ENCODE results near the gene FGR. TPM values are rescaled to one million over a fixed set of nuclear protein-coding genes. Genes with fewer than 3 reads are reported as not detected.
A peak's percentile ranks its signal among the peaks of the same experiment; 100 is the strongest.

The FGR gene
- total and polyA plus RNA-seq, 2 of the 13 experiments (the other 11 are each of a cell fraction or from before 2014, with no cell fraction given) = not detected

DNA sequence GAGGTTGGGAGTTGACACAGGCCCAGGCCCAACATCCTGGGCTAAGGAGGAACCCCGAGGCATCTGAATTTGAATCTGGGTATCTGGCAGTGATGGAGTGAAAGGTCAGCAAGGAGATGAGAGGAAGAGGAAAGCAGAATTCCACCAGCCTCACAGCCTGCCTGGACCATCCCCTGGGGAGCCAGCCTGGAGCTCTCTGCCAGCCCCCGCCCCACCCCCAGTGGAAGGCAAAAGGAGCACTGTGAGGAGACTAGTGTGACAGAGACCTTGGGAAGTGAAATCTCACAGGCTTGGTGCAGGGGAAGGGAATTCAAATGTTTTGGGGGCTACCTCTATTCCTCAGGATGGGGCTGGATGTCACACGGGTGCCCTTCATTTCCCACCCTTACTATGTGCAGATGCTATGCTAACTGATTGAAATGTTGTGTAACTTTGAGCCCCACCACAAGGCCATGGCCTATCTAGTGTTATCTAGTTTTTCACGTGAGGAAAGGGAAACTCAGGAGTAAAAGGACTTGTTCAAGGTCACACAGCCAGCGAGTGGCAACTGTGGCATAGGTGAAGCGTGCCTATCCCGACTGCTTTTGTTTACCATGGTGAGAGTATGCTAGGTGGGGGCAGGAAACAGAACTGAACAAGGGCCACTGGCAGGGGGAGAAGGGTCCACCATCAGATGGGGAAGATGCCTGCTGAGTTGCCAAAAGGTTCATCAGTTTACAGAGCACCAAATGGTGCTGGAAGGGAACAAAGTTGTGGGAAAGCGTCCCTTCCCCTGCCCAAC, 60.8 kb downstream of the FGR start (continued):
- TF ChIP-seq THRA (CRISPR knock-in tag; IDR thresholded peaks at IDR 0.05; ENCODE audit: borderline replicate concordance) (peak; percentile 71; the same call in 1 of the 2 replicates), STAG1 (CRISPR knock-in tag; IDR thresholded peaks at IDR 0.05) (0 out of 2 replicates have a peak, but pooled peaks have one; percentile 11), NFKB2 (CRISPR knock-in tag; IDR thresholded peaks at IDR 0.05; ENCODE audit: borderline replicate concordance) (0 out of 2 replicates have a peak, but pooled peaks have one; percentile 29), BORCS8-MEF2B (CRISPR knock-in tag; IDR thresholded peaks at IDR 0.05) (no peak; the same call in 1 of the 2 replicates), ZNF205 (CRISPR knock-in tag; IDR thresholded peaks at IDR 0.05) (peak; percentile 99), GATAD2A (CRISPR knock-in tag; IDR thresholded peaks at IDR 0.05) (peak; percentile 90), ZNF614 (CRISPR knock-in tag; IDR thresholded peaks at IDR 0.05; ENCODE audit: borderline replicate concordance) (peak; percentile 67), HMG20B (CRISPR knock-in tag; conservative IDR thresholded peaks at IDR 0.05) (peak; percentile 59; the same call in 1 of the 2 replicates), ZBTB34 (CRISPR knock-in tag; IDR thresholded peaks at IDR 0.05) (peak; percentile 100), NFE2L2 (IDR thresholded peaks at IDR 0.05; ENCODE audit: low read length) (no peak), ZBTB33 (CRISPR knock-in tag; IDR thresholded peaks at IDR 0.05) (peak; percentile 37; the same call in 1 of the 2 replicates), SSRP1 (CRISPR knock-in tag; IDR thresholded peaks at IDR 0.05) (peak; percentile 76; the same call in 1 of the 2 replicates), ETV5 (CRISPR knock-in tag; IDR thresholded peaks at IDR 0.05; ENCODE audit: borderline replicate concordance) (peak; percentile 72), TEAD3 (CRISPR knock-in tag; optimal IDR thresholded peaks at IDR 0.05; ENCODE audit: borderline replicate concordance) (peak; percentile 64)
- TF ChIP-seq, protein P1, sequence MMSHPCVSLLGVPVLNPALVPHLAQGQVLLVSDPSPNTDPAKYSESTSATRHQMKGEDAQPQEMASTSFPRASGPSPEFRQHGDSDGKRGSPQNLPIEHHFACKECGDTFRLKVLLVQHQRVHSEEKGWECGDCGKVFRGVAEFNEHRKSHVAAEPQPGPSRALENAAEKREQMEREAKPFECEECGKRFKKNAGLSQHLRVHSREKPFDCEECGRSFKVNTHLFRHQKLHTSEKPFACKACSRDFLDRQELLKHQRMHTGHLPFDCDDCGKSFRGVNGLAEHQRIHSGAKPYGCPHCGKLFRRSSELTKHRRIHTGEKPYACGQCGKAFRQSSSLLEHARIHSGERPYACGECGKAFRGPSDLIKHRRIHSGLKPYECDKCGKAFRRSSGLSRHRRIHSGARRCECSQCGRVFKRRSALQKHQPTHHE (CRISPR knock-in tag; IDR thresholded peaks at IDR 0.05; ENCODE audit: borderline replicate concordance) = no peak
- TF ChIP-seq, protein P2, sequence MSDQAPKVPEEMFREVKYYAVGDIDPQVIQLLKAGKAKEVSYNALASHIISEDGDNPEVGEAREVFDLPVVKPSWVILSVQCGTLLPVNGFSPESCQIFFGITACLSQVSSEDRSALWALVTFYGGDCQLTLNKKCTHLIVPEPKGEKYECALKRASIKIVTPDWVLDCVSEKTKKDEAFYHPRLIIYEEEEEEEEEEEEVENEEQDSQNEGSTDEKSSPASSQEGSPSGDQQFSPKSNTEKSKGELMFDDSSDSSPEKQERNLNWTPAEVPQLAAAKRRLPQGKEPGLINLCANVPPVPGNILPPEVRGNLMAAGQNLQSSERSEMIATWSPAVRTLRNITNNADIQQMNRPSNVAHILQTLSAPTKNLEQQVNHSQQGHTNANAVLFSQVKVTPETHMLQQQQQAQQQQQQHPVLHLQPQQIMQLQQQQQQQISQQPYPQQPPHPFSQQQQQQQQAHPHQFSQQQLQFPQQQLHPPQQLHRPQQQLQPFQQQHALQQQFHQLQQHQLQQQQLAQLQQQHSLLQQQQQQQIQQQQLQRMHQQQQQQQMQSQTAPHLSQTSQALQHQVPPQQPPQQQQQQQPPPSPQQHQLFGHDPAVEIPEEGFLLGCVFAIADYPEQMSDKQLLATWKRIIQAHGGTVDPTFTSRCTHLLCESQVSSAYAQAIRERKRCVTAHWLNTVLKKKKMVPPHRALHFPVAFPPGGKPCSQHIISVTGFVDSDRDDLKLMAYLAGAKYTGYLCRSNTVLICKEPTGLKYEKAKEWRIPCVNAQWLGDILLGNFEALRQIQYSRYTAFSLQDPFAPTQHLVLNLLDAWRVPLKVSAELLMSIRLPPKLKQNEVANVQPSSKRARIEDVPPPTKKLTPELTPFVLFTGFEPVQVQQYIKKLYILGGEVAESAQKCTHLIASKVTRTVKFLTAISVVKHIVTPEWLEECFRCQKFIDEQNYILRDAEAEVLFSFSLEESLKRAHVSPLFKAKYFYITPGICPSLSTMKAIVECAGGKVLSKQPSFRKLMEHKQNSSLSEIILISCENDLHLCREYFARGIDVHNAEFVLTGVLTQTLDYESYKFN (CRISPR knock-in tag; conservative IDR thresholded peaks at IDR 0.05) = peak; percentile 82
- TF ChIP-seq, protein P3, sequence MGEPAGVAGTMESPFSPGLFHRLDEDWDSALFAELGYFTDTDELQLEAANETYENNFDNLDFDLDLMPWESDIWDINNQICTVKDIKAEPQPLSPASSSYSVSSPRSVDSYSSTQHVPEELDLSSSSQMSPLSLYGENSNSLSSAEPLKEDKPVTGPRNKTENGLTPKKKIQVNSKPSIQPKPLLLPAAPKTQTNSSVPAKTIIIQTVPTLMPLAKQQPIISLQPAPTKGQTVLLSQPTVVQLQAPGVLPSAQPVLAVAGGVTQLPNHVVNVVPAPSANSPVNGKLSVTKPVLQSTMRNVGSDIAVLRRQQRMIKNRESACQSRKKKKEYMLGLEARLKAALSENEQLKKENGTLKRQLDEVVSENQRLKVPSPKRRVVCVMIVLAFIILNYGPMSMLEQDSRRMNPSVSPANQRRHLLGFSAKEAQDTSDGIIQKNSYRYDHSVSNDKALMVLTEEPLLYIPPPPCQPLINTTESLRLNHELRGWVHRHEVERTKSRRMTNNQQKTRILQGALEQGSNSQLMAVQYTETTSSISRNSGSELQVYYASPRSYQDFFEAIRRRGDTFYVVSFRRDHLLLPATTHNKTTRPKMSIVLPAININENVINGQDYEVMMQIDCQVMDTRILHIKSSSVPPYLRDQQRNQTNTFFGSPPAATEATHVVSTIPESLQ (CRISPR knock-in tag; conservative IDR thresholded peaks at IDR 0.05) = no peak
